ES-I3 (cell line): ENCODE results near the gene EPS8.

Experiments
- H3K36me3 ChIP-seq: 2 replicates; pipeline ENCODE4 v1.6.1; 2013; ENCODE audit warnings: mild to moderate bottlenecking, low read length, control low read depth, moderate library complexity; ENCODE audit not compliant: insufficient read depth
- H3K4me1 ChIP-seq: 2 replicates; pipeline ENCODE4 v1.6.1; 2013; ENCODE audit warnings: mild to moderate bottlenecking, control low read depth, low read length; ENCODE audit not compliant: insufficient read depth
- H3K9ac ChIP-seq: 2 replicates; pipeline ENCODE4 v1.6.1; 2013; ENCODE audit warnings: low read depth, mild to moderate bottlenecking, low read length, moderate library complexity
- H3K9me3 ChIP-seq: 2 replicates; pipeline ENCODE4 v1.6.1; 2013; ENCODE audit warnings: mild to moderate bottlenecking, low read length, moderate library complexity; ENCODE audit not compliant: control insufficient read depth, insufficient read depth

The EPS8 gene

GRCh38 chr12:15789220-15790171, at the start of gene EPS8:
EPS8 (minus strand) TSS chr12:15789388; CDS start chr12:15682951, 106,437 bp downstream.
- peaks cover 3% of the 10 kb centered on the region; the same call in 1 of the 2 replicates for H3K9me3 ChIP-seq
- no peaks in the 10 kb centered on the region for H3K4me1 ChIP-seq
- peak within 1 kb of the TSS; percentile 86 for H3K9ac ChIP-seq
- H3K36me3 ChIP-seq = no peaks in the 10 kb centered on the region

- Histone ChIP-seq H3K9me3 (no peaks in the 10 kb centered on the region), H3K9ac (no peak overlapping the region), H3K4me1 (no peaks in the 10 kb centered on the region), H3K36me3 (no peaks in the 10 kb centered on the region)
These were observed 48.1 kb upstream of the EPS8 start for GRCh38 chr12:15837141-15837790.

GRCh38 chr12:15834575-15834974, 45.4 kb upstream of the EPS8 start:
- Histone ChIP-seq H3K9ac (no peak overlapping the region), H3K36me3 (no peaks in the 10 kb centered on the region), H3K4me1 (no peaks in the 10 kb centered on the region)

GRCh38 chr12:15831315-15831978, 42.3 kb upstream of the EPS8 start:
- no peaks in the 10 kb centered on the region for H3K9me3 ChIP-seq
- H3K36me3 ChIP-seq = no peaks in the 10 kb centered on the region
- no peak overlapping the region for H3K9ac ChIP-seq
- no peaks in the 10 kb centered on the region for H3K4me1 ChIP-seq

More at GRCh38 chr12:15834575-15834974, 45.4 kb upstream of the EPS8 start:
- no peaks in the 10 kb centered on the region for H3K9me3 ChIP-seq

GRCh38 chr12:15830538-15830937, 41.4 kb upstream of the EPS8 start:
- Histone ChIP-seq H3K36me3 (no peaks in the 10 kb centered on the region), H3K9ac (no peak overlapping the region), H3K9me3 (no peaks in the 10 kb centered on the region), H3K4me1 (no peaks in the 10 kb centered on the region)

- Histone ChIP-seq H3K9ac (no peak overlapping the region), H3K4me1 (no peaks in the 10 kb centered on the region)
These were observed 40.8 kb upstream of the EPS8 start for GRCh38 chr12:15829949-15830348.

GRCh38 chr12:15829255-15829654, 40.1 kb upstream of the EPS8 start:
- no peaks in the 10 kb centered on the region for H3K9me3 ChIP-seq
- no peaks in the 10 kb centered on the region for H3K36me3 ChIP-seq
- H3K9ac ChIP-seq = no peak overlapping the region
- H3K4me1 ChIP-seq = no peaks in the 10 kb centered on the region

More at GRCh38 chr12:15829949-15830348, 40.8 kb upstream of the EPS8 start:
- Histone ChIP-seq H3K9me3 (no peaks in the 10 kb centered on the region), H3K36me3 (no peaks in the 10 kb centered on the region)

GRCh38 chr12:15827136-15827535, 37.9 kb upstream of the EPS8 start:
- no peaks in the 10 kb centered on the region for H3K36me3 ChIP-seq
- H3K4me1 ChIP-seq = no peaks in the 10 kb centered on the region
- no peak overlapping the region for H3K9ac ChIP-seq
- no peaks in the 10 kb centered on the region for H3K9me3 ChIP-seq

- no peaks in the 10 kb centered on the region for H3K4me1 ChIP-seq
- H3K9ac ChIP-seq = no peak overlapping the region
- H3K9me3 ChIP-seq = no peaks in the 10 kb centered on the region
- H3K36me3 ChIP-seq = no peaks in the 10 kb centered on the region
These were observed 35.3 kb upstream of the EPS8 start for GRCh38 chr12:15824516-15824915.

GRCh38 chr12:15823360-15824128, 34.4 kb upstream of the EPS8 start:
- Histone ChIP-seq H3K9me3 (no peaks in the 10 kb centered on the region), H3K36me3 (no peaks in the 10 kb centered on the region), H3K4me1 (no peaks in the 10 kb centered on the region), H3K9ac (no peak overlapping the region)

- H3K36me3 ChIP-seq = no peaks in the 10 kb centered on the region
- H3K9me3 ChIP-seq = no peaks in the 10 kb centered on the region
These were observed 30.7 kb upstream of the EPS8 start for GRCh38 chr12:15819644-15820437.

GRCh38 chr12:15818418-15818817, 29.2 kb upstream of the EPS8 start:
- H3K9ac ChIP-seq = no peak overlapping the region
- H3K4me1 ChIP-seq = no peaks in the 10 kb centered on the region
- no peaks in the 10 kb centered on the region for H3K36me3 ChIP-seq
- no peaks in the 10 kb centered on the region for H3K9me3 ChIP-seq

More at GRCh38 chr12:15819644-15820437, 30.7 kb upstream of the EPS8 start:
- H3K4me1 ChIP-seq = no peaks in the 10 kb centered on the region
- no peak overlapping the region for H3K9ac ChIP-seq

GRCh38 chr12:15815730-15816129, 26.5 kb upstream of the EPS8 start:
- H3K9me3 ChIP-seq = no peaks in the 10 kb centered on the region
- H3K4me1 ChIP-seq = no peaks in the 10 kb centered on the region
- H3K9ac ChIP-seq = no peak overlapping the region
- H3K36me3 ChIP-seq = no peaks in the 10 kb centered on the region
